Lung (tissue), 12 donors: ENCODE results near the gene ABCB8. TPM values are rescaled to one million over a fixed set of nuclear protein-coding genes. Genes with fewer than 3 reads are reported as not detected.
A peak's percentile ranks its signal among the peaks of the same experiment; 100 is the strongest.

Source experiments
- ATAC-seq: fragments of 200-7000 bp; cut with Tn5 transposase; one replicate; pipeline ENCODE4 v1.9.1; 2020; ENCODE audit warnings: moderate number of reproducible peaks; ENCODE audit not compliant: insufficient read depth, low FRiP score
- DNase-seq, 3 donors: peaks; one replicate each; pipeline ENCODE4 v3.0.0-alpha.2; 2013 to 2017
- H3K27ac ChIP-seq, 2 donors: one replicate each; pipeline ENCODE4 v1.5.1; 2013; ENCODE audit warnings: mild to moderate bottlenecking in 2 of 2, moderate library complexity in 2 of 2, control low read depth in 1 of 2, inconsistent platforms in 1 of 2, low read depth in 1 of 2, low read length in 1 of 2
- H3K27me3 ChIP-seq, 3 donors: one replicate each; pipeline ENCODE4 v1.5.1; 2013; ENCODE audit warnings: low read length in 2 of 3; ENCODE audit not compliant: control insufficient read depth in 3 of 3, insufficient read depth in 3 of 3
- H3K36me3 ChIP-seq, 4 donors: one replicate each; pipeline ENCODE4 v1.5.1; 2013; ENCODE audit warnings: low read length in 4 of 4, mild to moderate bottlenecking in 1 of 4, moderate library complexity in 1 of 4; ENCODE audit not compliant: control insufficient read depth in 4 of 4, insufficient read depth in 4 of 4
- H3K4me1 ChIP-seq, 5 donors: one replicate each; pipeline ENCODE4 v1.5.1; 2013; ENCODE audit warnings: low read length in 5 of 5, mild to moderate bottlenecking in 2 of 5, moderate library complexity in 1 of 5; ENCODE audit not compliant: control insufficient read depth in 5 of 5, insufficient read depth in 5 of 5
- H3K4me3 ChIP-seq: one replicate; pipeline ENCODE4 v1.5.1; 2013; ENCODE audit warnings: mild to moderate bottlenecking, control low read depth, moderate library complexity
- H3K9ac ChIP-seq, 2 donors: one replicate each; pipeline ENCODE4 v1.5.1; 2013; ENCODE audit warnings: low read length in 2 of 2, control low read depth in 1 of 2; ENCODE audit not compliant: insufficient read depth in 1 of 2
- H3K9me3 ChIP-seq, 4 donors: one replicate each; pipeline ENCODE4 v1.5.1; 2013; ENCODE audit warnings: low read length in 3 of 4, mild to moderate bottlenecking in 1 of 4, moderate library complexity in 1 of 4; ENCODE audit not compliant: control insufficient read depth in 4 of 4, insufficient read depth in 3 of 4
- CTCF ChIP-seq: IDR thresholded peaks from 2 replicates; pipeline ENCODE4 v1.5.1; 2012; ENCODE audit warnings: mild to moderate bottlenecking; ENCODE audit errors: control extremely low read depth, extremely low read depth
- WGBS, 2 donors: extraction: QIAGEN DNeasy Blood & Tissue Kit; methylation state at CpG; one replicate each; pipeline ENCODE4 v1.1.7; 2013; 5-methylcytosine and 5-hydroxymethylcytosine counted together
- polyA plus RNA-seq, 2 donors: library from polyadenylated mRNA; stranded (reverse); fragments of 200-250 nt; gene quantifications; one replicate each; pipeline ENCODE4 v1.2.1, GENCODE V29; 2013
- total RNA-seq, 2 donors: library from RNA; depleted of rRNA in 1 of 2; stranded (reverse); fragments of >200 nt in 1 of 2; gene quantifications; one replicate each; pipeline ENCODE4 v1.2.1, GENCODE V29; 2014 to 2021
- donor health status: control.
- donor health status: control.
- donor health status: Bipolar disorder and iron deficiency.
- donor health status: healthy.
- donor health status: DM: yes; HTN: yes; CAD: no.

Gene ABCB8
- total and polyA plus RNA-seq, 4 donors, result 21.8 to 61.5 (median 28.8) TPM

DNA sequence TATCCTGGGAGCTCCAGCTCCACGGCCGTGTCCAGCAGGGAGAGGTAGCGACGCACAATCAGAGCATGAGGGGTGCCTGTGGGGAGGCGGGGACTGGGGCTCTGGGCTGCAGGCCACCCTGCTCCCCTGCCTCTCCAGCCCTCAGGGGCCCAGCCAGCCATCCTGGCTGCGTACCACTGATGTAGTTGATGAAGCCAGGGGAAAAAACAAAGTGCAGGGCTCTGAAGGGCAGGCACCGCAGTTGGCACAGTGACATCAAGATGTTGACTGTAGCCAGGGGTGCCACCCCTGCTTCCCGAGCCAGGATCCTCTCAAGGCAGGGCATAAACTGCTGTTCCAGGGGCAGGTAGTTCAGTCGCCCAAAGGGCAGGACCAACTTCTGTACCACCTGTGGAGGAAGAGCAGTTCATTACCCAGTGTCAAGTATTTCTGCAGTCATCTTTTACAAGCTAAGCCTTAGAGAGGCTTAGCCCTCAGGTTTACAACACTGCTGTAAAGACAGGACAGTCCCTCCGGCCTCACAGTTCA, 49.5 kb downstream of the ABCB8 start:
- Histone ChIP-seq H3K36me3 (peaks cover 17 to 36% (median 24%) of the 10 kb centered on the region in 4 donors), H3K4me3 (no peak overlapping the region), H3K9me3 (no peaks in the 10 kb centered on the region), H3K27me3 (no peaks in the 10 kb centered on the region), H3K9ac (no peak overlapping the region), H3K27ac (no peak overlapping the region), H3K4me1 (peaks cover 4 to 38% (median 23%) of the 10 kb centered on the region in 5 donors)
- WGBS, 2 donors, result 81 to 87% methylated on average over 10 of the region's 10 CpGs
- ATAC-seq (no peak), DNase-seq (no peak)
- TF ChIP-seq CTCF, result no peak

- ATAC-seq (no peak), DNase-seq (no peak)
- Histone ChIP-seq H3K36me3 (peaks cover 17 to 32% (median 24%) of the 10 kb centered on the region in 4 donors), H3K9ac (no peak overlapping the region), H3K4me3 (no peak overlapping the region), H3K4me1 (peaks cover 4 to 39% (median 23%) of the 10 kb centered on the region in 5 donors), H3K27me3 (no peaks in the 10 kb centered on the region), H3K9me3 (no peaks in the 10 kb centered on the region), H3K27ac (no peak overlapping the region)
- TF ChIP-seq CTCF, result no peak
- 61% methylated on average over 22 of the region's 22 CpGs for WGBS, 2 donors
Measured at GRCh38 chr7:151078233-151079040, 50.2 kb downstream of the ABCB8 start.

DNA sequence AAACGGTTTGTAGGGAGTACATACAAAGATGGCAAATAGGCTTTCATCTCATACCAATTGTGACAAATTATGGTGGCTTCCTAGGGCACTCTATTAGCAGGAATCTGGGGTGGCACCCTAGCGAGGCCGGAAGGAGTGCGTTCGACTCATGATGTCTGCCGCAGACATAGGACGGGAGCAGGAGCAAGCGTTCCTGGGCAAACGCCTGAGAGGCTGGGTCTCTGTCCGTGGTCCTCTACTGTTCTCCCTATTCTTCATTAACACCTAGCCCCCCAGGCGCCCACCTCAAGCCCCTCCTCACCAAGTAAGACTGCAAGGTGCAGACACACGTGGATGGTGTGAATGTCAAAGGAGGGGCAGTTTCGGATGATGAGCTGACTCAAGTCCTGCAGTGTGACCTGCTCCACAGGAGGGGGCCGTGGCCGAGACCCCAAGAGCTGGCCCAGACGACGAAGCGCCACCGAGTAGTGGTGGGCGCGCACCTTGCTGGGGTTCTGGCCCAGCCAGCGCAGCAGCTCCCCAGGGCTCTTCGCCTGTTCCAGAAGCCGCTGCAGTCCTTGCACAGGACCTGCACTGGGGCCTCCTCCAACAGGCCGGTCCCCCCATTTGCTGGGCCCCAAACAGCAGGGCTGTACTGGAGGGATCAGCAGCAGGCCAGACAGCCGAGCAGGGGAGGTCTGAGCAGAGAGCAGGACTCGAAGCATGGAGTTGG, 51.1 kb downstream of the ABCB8 start:
- Histone ChIP-seq H3K36me3 (peaks cover 11 to 25% (median 20%) of the 10 kb centered on the region in 4 donors), H3K9me3 (no peaks in the 10 kb centered on the region), H3K9ac (no peak overlapping the region), H3K4me1 (peaks cover 4 to 43% (median 23%) of the 10 kb centered on the region in 5 donors), H3K27ac (no peak overlapping the region), H3K4me3 (no peak overlapping the region), H3K27me3 (no peaks in the 10 kb centered on the region)
- TF ChIP-seq CTCF, result no peak
- 78 to 89% methylated on average over 26 to 27 of the region's 27 CpGs for WGBS, 2 donors
- ATAC-seq (no peak), DNase-seq (peak in 1 of 3 donors; percentile 12)
